H1 (cell line): ENCODE data around the gene GLB1L2. TPM values are rescaled to one million over a fixed set of nuclear protein-coding genes. Genes with fewer than 3 reads are reported as not detected.
"Not testable (repeated sequence)": the region's sequence is repeated elsewhere in the genome, so short reads cannot be mapped to it uniquely, and the experiment has no call there.

Experiments used
- CTCF ChIA-PET: fragments of 300-600 bp; sonication (Branson Sonifier 250); formaldehyde crosslinking; loops from one replicate; lab custom pipeline; 2021; ENCODE audit not compliant: partially characterized antibody; lab: Charles Lee
- POLR2A ChIA-PET: fragments of 300-600 bp; sonication (Branson Sonifier 250); formaldehyde crosslinking; loops from one replicate; lab custom pipeline; 2021; ENCODE audit warnings: inconsistent platforms; ENCODE audit not compliant: partially characterized antibody; lab: Charles Lee
- DNase-seq, 2 experiments: peaks; one replicate each; pipeline versions ENCODE4 v3.0.0 to v3.0.0-alpha.2; 2010 to 2022; ENCODE audit warnings: low spot score in 2 of 2, low read depth in 1 of 2, mixed read lengths in 1 of 2
- FAIRE-seq: peaks from 2 replicates; lab custom pipeline; 2011; peaks lifted over from hg19 to GRCh38; lab: Jason Lieb, UNC
- H2AFZ ChIP-seq: 2 replicates; pipeline ENCODE4 v1.8.1; 2012; ENCODE audit warnings: low read length, inconsistent platforms
- H2AK5ac ChIP-seq: 2 replicates; pipeline ENCODE4 v1.6.1; 2013; ENCODE audit warnings: low read depth, low read length
- H2BK120ac ChIP-seq: replicated peaks from 2 replicates; pipeline ENCODE3; 2013; ENCODE audit warnings: low read depth, low read length, inconsistent platforms
- H2BK12ac ChIP-seq: 2 replicates; pipeline ENCODE4 v1.6.1; 2013; ENCODE audit warnings: low read depth, low read length
- H2BK15ac ChIP-seq: 2 replicates; pipeline ENCODE4 v1.6.1; 2013; ENCODE audit warnings: low read length
- H2BK20ac ChIP-seq: 2 replicates; pipeline ENCODE4 v1.6.1; 2013; ENCODE audit warnings: low read length
- H2BK5ac ChIP-seq: 2 replicates; pipeline ENCODE4 v1.6.1; 2013; ENCODE audit warnings: low read depth, low read length
- H3K14ac ChIP-seq: 2 replicates; pipeline ENCODE4 v1.6.1; 2013; ENCODE audit warnings: inconsistent platforms; ENCODE audit not compliant: insufficient read length
- H3K18ac ChIP-seq: 2 replicates; pipeline ENCODE4 v1.6.1; 2013; ENCODE audit warnings: low read length; ENCODE audit errors: extremely low read depth
- H3K23ac ChIP-seq: 2 replicates; pipeline ENCODE4 v1.6.1; 2013; ENCODE audit warnings: inconsistent platforms; ENCODE audit not compliant: insufficient read length
- H3K23me2 ChIP-seq: 2 replicates; pipeline ENCODE4 v1.6.1; 2013; ENCODE audit warnings: low read depth, low read length
- H3K27ac ChIP-seq: 2 replicates; pipeline ENCODE4 v1.6.1; 2011; ENCODE audit warnings: low read depth, low read length, inconsistent platforms
- H3K27me3 ChIP-seq, 4 experiments: replicated peaks in 1 of 4; 1 replicate in 1 of 4; 2 replicates in 3 of 4; pipeline versions ENCODE4 v1.6.1 to v1.8.1; 2011 to 2013; ENCODE audit warnings: low read length in 3 of 4, mild to moderate bottlenecking in 3 of 4, inconsistent platforms in 2 of 4, mixed read lengths in 2 of 4, moderate library complexity in 1 of 4; ENCODE audit not compliant: control insufficient read depth in 3 of 4, insufficient read depth in 3 of 4; ENCODE audit errors: extremely low read depth in 1 of 4
- H3K36me3 ChIP-seq, 4 experiments: 2 replicates each; pipeline versions ENCODE4 v1.6.1 to v1.8.1; 2011 to 2013; ENCODE audit warnings: mild to moderate bottlenecking in 4 of 4, low read length in 3 of 4, moderate library complexity in 2 of 4, control low read depth in 1 of 4, inconsistent platforms in 1 of 4; ENCODE audit not compliant: insufficient read depth in 4 of 4, control insufficient read depth in 2 of 4
- H3K4ac ChIP-seq: replicated peaks from 2 replicates; pipeline ENCODE3; 2013; ENCODE audit warnings: low read length, low read depth, mixed read lengths, inconsistent platforms; ENCODE audit not compliant: insufficient read length
- H3K4me1 ChIP-seq, 4 experiments: replicated peaks in 1 of 4; 1 replicate in 1 of 4; 2 replicates in 3 of 4; pipeline versions ENCODE4 v1.6.1 to v1.8.1; 2011 to 2013; ENCODE audit warnings: low read length in 3 of 4, inconsistent platforms in 2 of 4, mixed read lengths in 1 of 4; ENCODE audit not compliant: insufficient read depth in 4 of 4, control insufficient read depth in 3 of 4
- H3K4me2 ChIP-seq, 2 experiments: 2 replicates each; pipeline versions ENCODE4 v1.6.1 to v1.8.1; 2011 to 2013; ENCODE audit warnings: low read depth in 2 of 2, low read length in 2 of 2, control low read depth in 1 of 2, inconsistent platforms in 1 of 2, mild to moderate bottlenecking in 1 of 2; ENCODE audit not compliant: insufficient read depth in 1 of 2
- H3K4me3 ChIP-seq, 4 experiments: fragments of 200-600, 300-600 bp in 1 of 4; sonication (generic), shearing (Covaris generic), sonication (Bioruptor Twin) in 1 of 4; 2 replicates each; pipeline versions ENCODE4 v1.5.1 to v1.8.1; 2011 to 2016; ENCODE audit warnings: low read length in 4 of 4, low read depth in 3 of 4, control low read depth in 2 of 4, inconsistent platforms in 2 of 4, mild to moderate bottlenecking in 2 of 4, mixed read lengths in 1 of 4, moderate library complexity in 1 of 4; ENCODE audit not compliant: insufficient read depth in 2 of 4; ENCODE audit errors: extremely low read depth in 1 of 4
- H3K56ac ChIP-seq: replicated peaks from 2 replicates; pipeline ENCODE3; 2013; ENCODE audit warnings: low read depth, mild to moderate bottlenecking, mixed read lengths, low read length, inconsistent platforms; ENCODE audit not compliant: insufficient read length
- H3K79me1 ChIP-seq: 2 replicates; pipeline ENCODE4 v1.6.1; 2013; ENCODE audit warnings: low read depth, low read length, control low read depth
- H3K79me2 ChIP-seq, 2 experiments: 2 replicates each; pipeline versions ENCODE4 v1.6.1 to v1.8.1; 2012 to 2013; ENCODE audit warnings: low read length in 2 of 2, mild to moderate bottlenecking in 2 of 2, inconsistent platforms in 1 of 2; ENCODE audit not compliant: insufficient read depth in 2 of 2, control insufficient read depth in 1 of 2
- H3K9ac ChIP-seq, 4 experiments: replicated peaks in 1 of 4; 1 replicate in 1 of 4; 2 replicates in 3 of 4; pipeline versions ENCODE4 v1.6.1 to v1.8.1; 2011 to 2013; ENCODE audit warnings: low read depth in 3 of 4, low read length in 3 of 4, control low read depth in 2 of 4, mild to moderate bottlenecking in 2 of 4, moderate library complexity in 2 of 4, inconsistent platforms in 1 of 4; ENCODE audit errors: extremely low read depth in 1 of 4
- H3K9me3 ChIP-seq, 2 experiments: 2 replicates each; pipeline versions ENCODE4 v1.6.1 to v1.8.1; 2012 to 2013; ENCODE audit warnings: mild to moderate bottlenecking in 2 of 2, moderate library complexity in 2 of 2, control low read depth in 1 of 2, inconsistent platforms in 1 of 2, low read depth in 1 of 2, low read length in 1 of 2, mixed read lengths in 1 of 2; ENCODE audit not compliant: insufficient read depth in 2 of 2
- H4K20me1 ChIP-seq, 2 experiments: replicated peaks in 1 of 2; 2 replicates each; pipeline versions ENCODE3 to v1.8.1; 2011 to 2013; ENCODE audit warnings: inconsistent platforms in 2 of 2, low read length in 2 of 2, mild to moderate bottlenecking in 1 of 2; ENCODE audit not compliant: insufficient read depth in 2 of 2, control insufficient read depth in 1 of 2
- H4K5ac ChIP-seq: 2 replicates; pipeline ENCODE4 v1.6.1; 2013; ENCODE audit warnings: low read length, low read depth, mixed read lengths, inconsistent platforms; ENCODE audit not compliant: insufficient read length
- H4K8ac ChIP-seq: 2 replicates; pipeline ENCODE4 v1.8.0; 2013; ENCODE audit warnings: mild to moderate bottlenecking, moderate library complexity, low read length, inconsistent platforms; ENCODE audit not compliant: insufficient read depth; ENCODE audit errors: extremely low read depth
- H4K91ac ChIP-seq: replicated peaks from 2 replicates; pipeline ENCODE3; 2013; ENCODE audit warnings: low read length, mixed read lengths, inconsistent platforms; ENCODE audit not compliant: insufficient read length
- WGBS, 2 experiments: shearing (Covaris generic) in 1 of 2; methylation state at CpG; one replicate each; pipeline versions ENCODE4 v1.1.6 to v1.1.7; 2013 to 2015; ENCODE audit warnings: low lambda C conversion rate in 2 of 2, mixed read lengths in 2 of 2, inconsistent platforms in 1 of 2, low coverage in 1 of 2, missing lambda C conversion rate in 1 of 2; ENCODE audit not compliant: insufficient replicate concordance in 2 of 2, insufficient coverage in 1 of 2, insufficient read length in 1 of 2; ENCODE audit errors: extremely low coverage in 1 of 2, missing lambda C conversion rate in 1 of 2; 5-methylcytosine and 5-hydroxymethylcytosine counted together
- polyA plus RNA-seq, 7 experiments: library from polyadenylated mRNA; depleted of rRNA in 3 of 7; stranded (reverse) in 5 of 7; unstranded in 2 of 7; fragments of >200 nt in 5 of 7; fragments of 200-250 nt in 2 of 7; gene quantifications; 1 replicate in 5 of 7; 2 replicates in 1 of 7; 4 replicates in 1 of 7; pipeline versions ENCODE4 v1.2.1 to v1.2.3, GENCODE V29; 2011 to 2013; ENCODE audit warnings: missing spikeins in 2 of 7, mixed read lengths in 2 of 7
- total RNA-seq: library from RNA; stranded (reverse); fragmentation: NEBNext Ultra II Directional; extraction: Animal tissue kit (Norgen Biotek cat#: 25700); gene quantifications from 2 replicates; pipeline ENCODE4 v1.2.1, GENCODE V29; 2021

Gene GLB1L2
- total and polyA plus RNA-seq, 2 of the 8 experiments (the other 6 are each of a cell fraction or from before 2014, with no cell fraction given), result 4.4 to 7.9 TPM

DNA sequence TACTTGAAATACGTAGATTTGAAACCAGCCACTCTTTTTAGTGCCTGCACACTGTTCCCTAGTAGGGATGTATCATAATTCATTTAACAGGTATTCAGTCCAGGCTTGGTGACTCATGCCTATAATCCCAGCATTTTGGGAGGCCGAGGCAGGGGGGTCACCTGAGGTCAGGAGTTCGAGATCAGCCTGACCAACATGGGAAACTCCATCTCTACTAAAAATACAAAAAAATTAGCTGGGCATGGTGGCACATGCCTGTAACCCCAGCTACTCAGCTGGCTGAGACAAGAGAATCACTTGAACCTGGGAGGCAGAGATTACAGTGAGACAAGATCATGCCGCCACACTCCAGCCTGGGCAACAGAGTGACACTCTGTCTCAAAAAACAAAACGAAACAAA, 47.4 kb upstream of the GLB1L2 start:
- WGBS, 2 experiments, result 90% methylated on average over 5 of the region's 5 CpGs; no CpG with 5 or more reads in 1 of the 2 experiments
- not testable (repeated sequence) for H2BK5ac ChIP-seq

More for the DNA sequence above, 47.4 kb upstream of the GLB1L2 start:
- H3K14ac ChIP-seq, H2BK12ac ChIP-seq, H3K79me1 ChIP-seq, H2AK5ac ChIP-seq, H3K4ac ChIP-seq, H3K27me3 ChIP-seq, H3K9me3 ChIP-seq, H4K91ac ChIP-seq, H3K56ac ChIP-seq, H4K8ac ChIP-seq, H3K18ac ChIP-seq, H3K27ac ChIP-seq, H2BK120ac ChIP-seq, H3K4me1 ChIP-seq, H2AFZ ChIP-seq, H3K79me2 ChIP-seq, H4K5ac ChIP-seq, H3K23me2 ChIP-seq, DNase-seq, CTCF ChIA-PET, H2BK20ac ChIP-seq, H3K4me3 ChIP-seq, H4K20me1 ChIP-seq, H3K9ac ChIP-seq, H3K4me2 ChIP-seq, H3K23ac ChIP-seq, H2BK15ac ChIP-seq, FAIRE-seq: not testable (repeated sequence)
- H3K36me3 ChIP-seq, result peaks cover 0 to 17% (median 9%) of the 10 kb centered on the region in 4 experiments; a peak in 6 of 8 replicates
- POLR2A ChIA-PET, result interaction anchor here (6.0 kb wide), 1 partner anchor 7 kb away, joined by 42 read pairs; the partner anchor contains the start of gene GLB1L3
